HG02981 (cell line): ENCODE data around the gene DAPK1.
"Not testable (repeated sequence)": the region's sequence is repeated elsewhere in the genome, so short reads cannot be mapped to it uniquely, and the experiment has no call there.

ENCODE experiments used
- ATAC-seq: cut with Tn5 transposase; IDR thresholded peaks from one replicate; pipeline ENCODE4 v1.9.1; 2021; ENCODE audit warnings: mild to moderate bottlenecking, moderate library complexity; ENCODE audit not compliant: unreplicated experiment

DAPK1 gene

DNA sequence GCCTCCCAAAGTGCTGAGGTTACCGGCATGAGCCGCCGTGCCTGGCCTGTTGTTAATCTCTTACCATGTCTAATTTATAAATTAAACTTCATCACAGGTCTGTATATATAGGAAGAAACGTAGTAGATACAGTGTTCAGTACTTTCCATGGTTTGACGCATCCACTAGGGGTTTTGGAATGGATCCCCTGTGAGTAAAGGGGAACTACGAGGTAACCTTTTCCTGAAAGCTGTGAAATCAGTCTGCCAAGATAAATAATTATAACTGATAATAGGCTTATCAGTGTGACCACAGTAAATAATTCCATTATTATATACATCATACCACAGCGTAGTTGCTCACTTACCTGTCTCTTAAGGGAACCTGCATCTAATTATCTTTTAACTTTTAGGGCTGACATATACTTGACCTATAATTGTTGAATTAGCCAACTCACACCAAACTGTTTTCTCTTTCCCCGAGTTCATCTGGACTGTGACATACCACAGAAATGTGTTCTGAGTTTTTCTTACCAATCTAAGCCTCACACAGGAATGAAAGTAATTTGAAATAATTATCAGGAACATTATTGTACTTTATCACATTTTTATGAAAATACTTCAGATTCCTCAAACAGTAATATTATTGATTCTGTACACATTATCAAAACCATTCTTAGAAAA is 42.9 kb downstream of the DAPK1 start:
- ATAC-seq: no peak

DNA sequence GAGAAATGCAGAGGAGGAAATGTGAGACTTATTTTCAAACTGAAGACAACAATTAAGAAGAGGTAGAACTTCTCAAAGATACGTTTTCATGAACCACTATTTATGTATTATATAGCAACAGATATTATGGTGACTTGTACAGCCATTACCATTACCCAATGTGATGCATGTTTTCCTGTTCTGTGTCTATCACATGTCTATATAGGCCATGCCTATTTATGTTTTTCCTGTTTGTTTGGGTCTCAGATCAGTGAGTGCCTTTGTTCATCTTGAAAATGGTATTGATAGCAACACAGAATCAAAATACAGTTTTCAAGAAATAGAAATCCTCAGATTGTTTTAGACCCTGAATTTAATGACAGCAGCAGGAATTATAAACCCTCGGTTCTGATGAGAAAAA is 44.0 kb downstream of the DAPK1 start:
- ATAC-seq: no peak

DNA sequence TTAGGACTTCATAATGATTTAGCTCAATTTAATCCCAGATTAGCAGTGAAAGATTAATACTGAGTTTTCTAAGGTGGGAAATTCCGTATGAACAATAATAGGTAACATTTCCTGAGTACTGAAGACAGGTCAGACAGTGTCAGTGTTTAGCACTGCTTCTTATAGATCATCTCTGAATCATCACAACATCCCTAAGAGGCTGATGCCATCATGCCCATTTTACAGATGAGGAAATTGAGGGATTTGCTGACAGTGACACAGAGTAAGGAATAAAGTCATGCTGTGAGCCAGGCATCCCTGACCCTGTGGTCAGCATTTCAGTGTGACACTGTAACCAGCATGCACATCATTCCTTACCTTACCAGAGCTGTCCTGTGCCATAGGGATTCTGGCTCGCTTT is 44.5 kb downstream of the DAPK1 start:
- no peak for ATAC-seq

DNA sequence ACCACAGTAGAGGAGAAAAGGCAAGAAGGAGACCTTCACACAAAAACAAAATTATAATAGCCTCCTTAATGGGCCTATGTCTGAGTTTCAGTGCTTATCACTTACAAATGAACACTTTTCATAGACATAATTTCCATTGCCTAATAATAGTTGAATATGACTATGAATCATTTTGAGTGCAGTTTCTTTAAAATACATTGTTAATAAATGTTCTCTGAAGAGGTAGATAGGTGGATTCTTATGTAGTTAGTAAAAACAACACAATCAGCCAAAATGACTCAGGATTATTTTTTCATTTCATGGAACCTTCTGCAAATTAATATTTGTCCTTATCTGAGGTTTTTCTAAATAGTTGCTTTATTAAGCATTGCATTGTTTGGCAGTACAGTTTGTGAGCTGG is 45.6 kb downstream of the DAPK1 start:
- no peak for ATAC-seq

DNA sequence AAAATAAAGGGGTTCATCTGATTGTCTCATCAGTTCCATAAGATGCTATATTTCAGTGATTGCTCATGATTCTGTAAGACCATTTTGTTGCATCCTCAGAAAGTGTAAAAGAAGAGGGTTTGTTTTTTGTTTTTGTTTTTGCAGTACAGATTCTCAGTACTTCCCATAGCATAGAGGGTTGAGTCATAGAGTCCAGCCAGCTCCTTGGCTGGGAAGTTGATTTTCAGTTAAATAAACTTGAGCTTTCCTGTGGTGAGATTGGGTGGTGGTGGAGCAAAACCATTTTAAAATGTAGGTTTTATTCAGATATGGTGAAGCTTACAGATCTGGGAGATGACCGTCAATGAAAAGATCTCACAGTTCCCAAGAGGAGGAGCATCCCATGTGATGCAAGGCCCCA is 48.2 kb downstream of the DAPK1 start:
- ATAC-seq: no peak

DNA sequence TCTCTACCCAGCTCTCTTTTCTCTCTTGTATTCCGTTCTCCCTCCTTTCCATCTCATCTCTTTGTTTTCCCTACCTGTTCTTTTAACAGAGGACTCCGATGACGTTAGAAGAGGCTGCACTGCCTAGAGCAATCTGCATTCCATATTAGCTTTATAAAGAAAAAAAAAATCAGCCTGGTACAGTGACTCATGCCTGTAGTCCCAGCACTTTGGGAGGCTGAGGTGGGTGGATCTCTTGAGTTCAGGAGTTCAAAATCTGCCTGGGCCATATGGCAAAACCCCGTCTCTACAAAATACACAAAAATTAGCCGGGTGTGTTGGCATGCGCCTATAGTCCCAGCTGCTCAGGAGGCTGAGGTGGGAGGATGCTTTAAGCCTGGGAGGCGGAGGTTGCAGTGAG is 49.0 kb downstream of the DAPK1 start:
- ATAC-seq: no peak

DNA sequence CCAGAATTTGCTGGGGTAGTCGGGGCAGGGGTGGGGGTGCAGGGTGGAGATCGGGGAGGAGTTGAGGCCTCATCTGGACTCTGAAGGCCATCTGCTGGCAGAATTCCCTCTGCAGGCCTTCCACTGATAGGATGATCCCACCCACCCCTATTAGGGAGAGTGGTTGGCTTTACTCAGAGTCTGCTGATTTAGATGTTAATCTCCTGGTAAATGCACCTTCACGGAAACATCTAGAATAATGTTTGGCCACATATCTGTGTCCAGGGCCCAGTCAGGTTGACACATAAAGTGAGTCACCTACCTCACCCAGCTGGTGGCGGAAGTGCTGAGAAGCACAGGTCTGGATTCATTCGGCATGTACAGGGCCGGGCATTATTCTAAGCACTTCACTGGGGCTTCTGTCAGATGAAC is 50.0 kb downstream of the DAPK1 start:
- ATAC-seq: no peak

DNA sequence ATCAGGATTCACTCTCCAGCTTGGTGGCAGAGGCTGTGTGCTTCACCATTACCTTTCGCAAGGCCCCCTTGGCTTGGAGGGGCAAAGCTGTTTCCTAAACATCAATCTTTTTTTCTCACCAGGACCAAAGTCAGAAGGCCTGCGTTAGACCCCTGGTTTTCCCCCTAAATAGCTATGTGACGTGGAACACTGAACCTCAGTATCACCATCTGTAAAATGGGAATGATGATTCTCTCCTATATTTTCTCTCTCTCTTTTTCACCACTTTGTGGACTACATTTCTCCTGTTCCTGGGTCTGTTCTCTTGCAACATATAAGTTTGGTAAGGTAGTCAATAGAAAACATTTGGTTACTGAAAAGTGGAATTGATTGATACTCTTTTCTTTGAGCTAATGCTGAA is 50.5 kb downstream of the DAPK1 start:
- no peak for ATAC-seq

DNA sequence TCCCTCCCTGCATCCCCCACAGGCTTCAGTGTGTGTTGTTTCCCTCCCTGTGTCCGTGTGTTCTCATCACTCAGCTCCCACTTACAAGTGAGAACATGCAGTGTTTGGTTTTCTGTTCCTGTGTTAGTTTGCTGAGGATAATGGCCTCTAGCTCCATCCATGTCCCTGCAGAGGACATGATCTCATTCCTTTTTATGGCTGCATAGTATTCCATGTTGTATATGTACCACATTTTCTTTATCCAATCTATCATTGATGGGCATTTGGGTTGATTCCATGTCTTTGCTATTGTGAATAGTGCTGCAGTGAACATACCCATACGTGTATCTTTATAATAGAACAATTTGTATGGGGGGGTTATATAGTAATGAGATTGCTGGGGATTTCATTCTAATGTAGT is 51.4 kb downstream of the DAPK1 start:
- ATAC-seq: not testable (repeated sequence)

DNA sequence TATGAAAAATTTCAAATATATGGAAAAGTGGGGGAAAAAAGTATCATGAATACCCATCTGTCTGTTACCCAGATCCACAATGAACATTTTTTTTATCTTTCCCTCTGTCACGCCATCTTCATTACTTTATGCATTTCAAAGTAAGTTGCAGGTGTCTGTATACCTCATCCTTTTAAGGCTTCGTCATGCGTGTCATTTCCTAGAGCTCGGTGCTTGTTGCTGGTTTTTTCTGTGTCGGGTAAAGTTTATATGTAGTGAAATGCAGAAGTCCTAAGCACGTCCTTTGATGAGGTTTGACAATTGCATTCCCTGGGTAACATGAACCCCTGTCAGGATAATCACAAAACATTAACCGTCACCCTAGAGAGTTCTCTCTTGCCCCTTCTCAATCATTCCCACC is 52.1 kb downstream of the DAPK1 start:
- no peak for ATAC-seq

DNA sequence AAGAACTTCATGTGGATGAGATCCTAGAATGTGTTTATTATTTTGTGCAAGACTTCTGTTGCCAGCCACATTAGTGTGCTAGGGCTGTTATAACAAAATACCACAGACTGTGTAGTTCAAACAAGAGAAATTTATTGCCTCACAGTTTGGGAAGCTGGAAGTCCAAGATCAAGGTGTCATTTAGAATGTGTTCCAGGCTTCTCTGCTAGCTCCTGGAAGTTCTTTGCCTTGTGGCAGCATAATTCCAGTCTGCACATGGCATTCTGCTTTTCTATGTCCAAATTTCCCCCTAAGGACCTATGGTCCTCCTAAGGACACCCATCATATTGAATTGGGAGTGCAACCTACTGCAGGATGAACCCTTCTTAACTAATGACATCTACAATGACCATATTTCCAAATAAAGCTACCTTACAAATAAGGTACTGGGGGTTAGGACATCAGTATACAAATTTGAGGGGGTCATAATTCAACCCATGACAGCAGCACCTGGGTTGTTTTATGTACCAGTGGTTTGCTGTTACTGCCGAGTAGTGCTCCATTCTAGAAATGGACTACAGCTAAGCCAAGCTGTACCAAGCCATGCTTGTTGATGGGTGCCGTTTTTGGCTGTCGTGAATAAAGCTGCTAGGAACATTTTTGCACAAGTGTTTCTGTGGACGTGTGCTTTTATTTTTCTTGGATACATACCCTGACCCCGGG is 52.7 kb downstream of the DAPK1 start:
- ATAC-seq: no peak

DNA sequence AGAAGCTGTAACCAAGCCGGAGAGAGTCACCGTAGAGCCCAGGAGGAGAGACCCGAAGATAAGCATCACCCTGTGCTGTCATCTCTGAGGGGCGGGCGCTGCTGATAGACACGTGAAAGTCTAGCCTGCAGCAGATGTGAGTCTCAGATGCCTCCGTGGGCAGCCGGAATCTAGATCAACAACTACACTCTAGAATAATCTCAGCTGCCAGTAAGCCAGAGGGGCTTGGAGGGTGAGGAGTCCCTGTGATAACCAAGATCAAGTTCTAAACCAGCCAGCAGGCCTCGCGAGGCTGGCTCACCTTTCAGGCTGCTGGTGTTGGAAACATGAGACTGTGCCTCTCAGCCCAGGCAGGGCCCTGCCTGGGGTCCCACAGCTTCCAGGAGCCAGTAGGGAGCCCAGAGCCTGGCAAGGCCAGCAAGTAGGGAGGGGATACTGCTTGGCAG is 54.1 kb downstream of the DAPK1 start:
- no peak for ATAC-seq

DNA sequence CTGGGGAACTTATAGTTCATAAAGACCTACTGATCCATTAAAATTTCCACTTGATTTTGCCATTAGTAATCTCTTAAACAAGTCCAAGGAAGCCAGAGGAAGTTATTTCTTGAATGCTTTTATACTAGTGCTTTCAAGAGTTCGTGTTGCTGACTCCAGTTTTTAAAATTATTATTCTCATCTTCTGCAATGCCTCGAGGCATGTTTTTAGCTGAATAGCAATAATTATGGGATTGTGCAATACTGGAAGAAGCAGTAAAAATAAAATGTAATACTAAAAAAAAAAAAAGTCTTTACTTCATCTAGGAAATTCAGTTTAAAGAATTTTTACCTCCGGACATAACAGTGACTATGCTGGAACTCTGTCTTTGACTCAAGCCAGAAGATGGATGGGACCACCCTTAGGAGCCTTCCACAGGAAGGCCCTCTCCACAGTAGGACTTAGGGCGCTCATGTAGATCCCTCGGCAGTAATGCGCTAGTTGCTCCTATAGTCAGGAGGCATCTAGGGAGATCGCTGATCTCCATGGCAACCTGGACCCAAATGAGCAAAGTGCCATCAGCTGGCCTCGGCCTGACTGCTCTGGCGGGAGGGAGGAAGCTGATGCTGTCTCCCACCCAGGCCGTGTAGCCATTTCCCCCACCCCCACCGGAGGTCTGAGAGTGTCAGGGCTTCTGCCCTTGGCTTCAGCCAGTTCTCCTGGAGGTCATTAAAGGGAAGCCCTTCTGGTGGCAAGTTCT is 56.7 kb downstream of the DAPK1 start:
- no peak for ATAC-seq

DNA sequence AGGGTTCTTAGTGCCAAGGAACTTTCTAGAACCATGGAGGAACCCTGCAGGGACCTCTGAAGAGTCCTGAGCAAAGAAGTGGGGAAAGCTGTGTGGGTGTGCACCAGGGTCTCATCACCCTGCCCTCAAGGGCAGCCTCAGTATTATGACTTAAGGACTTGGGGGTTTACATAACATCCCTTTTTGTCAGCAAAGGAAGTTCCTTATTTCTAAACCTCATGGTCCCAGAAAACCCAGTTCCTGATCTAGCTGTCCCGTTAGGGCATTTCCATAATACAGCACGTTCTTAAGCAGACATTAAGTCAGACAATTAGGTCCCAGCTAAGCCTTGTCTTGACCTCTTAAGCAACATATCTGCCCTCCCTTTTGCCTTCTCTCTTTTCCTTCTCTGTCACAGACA is 57.3 kb downstream of the DAPK1 start:
- no peak for ATAC-seq

DNA sequence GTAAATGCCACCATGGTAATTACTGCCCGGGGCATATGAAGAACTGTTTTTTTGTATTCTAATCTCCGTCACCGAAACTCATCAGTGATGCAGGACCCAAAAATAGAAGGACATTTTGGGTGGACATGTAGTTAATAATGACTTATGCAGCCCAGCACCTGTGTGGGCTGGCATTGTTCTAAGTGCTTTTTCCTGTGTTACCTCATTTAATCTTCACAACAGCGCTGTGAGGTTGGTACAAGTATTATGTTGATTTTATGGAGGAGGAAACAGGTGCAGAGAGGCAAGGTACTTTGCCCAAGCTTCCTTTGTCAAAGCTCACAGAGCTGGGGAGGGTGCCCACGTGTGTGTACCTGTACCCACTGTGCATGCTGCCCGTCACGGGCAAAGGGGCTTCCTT is 58.4 kb downstream of the DAPK1 start:
- no peak for ATAC-seq

DNA sequence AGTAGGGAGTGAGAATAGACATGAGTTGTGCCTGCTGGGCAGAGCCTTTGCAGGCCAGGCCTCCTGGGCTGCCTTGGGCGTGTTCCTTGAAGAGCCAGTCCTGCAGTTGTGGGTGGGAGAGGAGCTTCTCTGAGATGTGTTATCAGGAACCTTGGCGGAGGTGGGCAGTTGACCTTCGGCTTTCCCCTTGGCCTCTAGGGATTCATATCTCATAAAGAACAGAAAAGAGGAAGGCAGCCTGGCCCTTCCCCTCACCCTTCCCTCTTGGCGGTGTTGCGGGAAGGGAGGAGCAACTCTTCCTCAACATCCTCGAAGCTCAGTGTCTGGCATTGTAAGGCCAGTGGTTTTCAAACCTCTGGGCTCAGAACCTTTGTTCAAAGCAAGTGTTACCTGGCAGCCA is 59.2 kb downstream of the DAPK1 start:
- ATAC-seq: no peak

DNA sequence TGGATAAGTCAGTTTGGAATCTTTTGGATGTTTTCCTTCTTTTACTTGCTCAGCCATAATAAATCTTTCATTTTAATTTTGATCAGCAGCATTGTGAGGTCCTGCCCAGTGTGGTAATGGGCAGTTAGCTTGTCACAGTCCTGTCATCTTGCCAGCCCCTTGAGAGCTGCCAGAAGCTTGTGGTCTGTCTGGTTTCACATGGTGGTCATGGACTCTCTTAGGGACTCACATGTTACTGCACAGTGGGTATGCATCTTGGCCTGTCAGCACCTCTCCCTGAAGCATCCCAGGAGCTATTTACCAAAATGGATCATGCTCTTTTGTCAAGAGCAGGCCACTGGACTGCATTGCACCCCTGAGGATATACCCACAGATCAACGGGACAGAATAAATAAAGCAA is 60.3 kb downstream of the DAPK1 start:
- peak; percentile 37 for ATAC-seq

DNA sequence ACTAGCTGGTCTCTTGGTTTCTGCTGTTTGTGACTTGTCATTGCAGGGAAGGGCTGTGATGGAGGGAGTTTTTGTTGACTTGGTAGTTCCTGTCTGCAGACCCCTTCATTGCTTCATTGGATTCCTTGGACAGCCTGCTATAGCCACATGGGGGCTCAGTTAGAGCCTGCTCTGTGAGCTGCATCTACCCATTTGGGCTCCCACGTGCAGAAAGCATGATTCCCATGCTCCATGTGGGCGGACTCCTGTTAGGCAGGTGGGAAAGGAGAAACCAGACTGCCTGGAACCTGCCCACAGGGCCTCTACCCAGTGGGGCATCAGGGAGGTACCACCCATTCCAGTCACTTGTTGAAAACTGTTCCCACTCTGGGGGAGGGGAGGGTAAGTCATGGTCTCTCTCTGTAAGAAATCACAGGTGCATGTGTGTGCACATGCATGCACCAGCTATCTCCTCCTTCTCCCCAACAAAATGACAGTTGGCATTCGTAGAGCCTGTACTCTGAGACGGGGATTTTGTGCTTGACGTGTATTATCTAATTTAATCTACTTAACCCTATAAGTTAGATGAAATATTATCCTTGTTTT is 61.0 kb downstream of the DAPK1 start:
- no peak for ATAC-seq

DNA sequence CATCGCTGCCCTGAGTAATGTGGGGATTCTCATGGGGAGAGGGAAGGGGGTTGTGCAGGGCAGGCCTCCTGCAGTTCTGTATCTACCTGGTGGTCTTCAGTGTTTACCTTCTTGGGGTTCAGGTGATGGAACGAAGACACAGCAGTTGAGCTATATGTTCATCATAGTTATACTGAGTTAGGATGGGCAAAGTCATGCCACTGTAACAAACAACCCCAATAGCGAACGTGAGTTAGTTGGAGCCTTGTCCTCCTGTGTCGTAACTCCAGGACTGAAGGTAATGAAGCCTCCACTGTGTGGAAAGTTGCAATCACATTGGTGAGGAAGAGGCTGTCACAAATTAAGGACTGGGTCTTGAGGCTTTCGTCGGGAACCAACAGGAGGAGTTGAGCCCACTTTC is 64.4 kb downstream of the DAPK1 start:
- ATAC-seq: no peak

DNA sequence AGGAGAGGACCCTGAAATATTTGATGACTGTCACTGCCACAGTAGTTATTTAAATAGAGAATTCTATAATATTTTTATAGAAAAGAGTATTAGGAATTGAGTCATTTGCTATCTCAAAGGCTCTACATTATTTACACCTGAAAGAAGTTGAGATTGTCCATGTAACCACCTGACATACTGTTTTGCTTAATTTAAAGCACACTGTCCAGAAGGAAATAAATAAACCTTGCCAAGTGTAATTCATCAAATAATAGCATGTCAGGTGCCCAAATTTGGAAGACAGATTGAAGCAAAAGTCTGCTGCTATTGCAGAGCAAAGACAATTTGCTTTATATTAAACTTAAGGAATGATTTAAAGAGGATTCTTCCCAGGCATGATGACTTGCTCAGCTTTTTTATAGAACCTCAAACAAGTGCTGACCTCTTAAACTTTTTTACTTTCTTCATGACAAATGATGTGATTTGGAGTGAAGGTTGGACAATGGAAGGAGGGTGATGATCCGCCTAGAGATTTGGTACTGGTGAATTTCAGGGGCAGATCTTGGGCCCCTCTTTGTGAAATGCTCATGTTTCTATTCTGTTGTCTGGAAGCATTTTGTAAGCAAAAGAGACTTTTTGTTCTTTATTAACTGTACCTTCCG is 65.0 kb downstream of the DAPK1 start:
- ATAC-seq: no peak

DNA sequence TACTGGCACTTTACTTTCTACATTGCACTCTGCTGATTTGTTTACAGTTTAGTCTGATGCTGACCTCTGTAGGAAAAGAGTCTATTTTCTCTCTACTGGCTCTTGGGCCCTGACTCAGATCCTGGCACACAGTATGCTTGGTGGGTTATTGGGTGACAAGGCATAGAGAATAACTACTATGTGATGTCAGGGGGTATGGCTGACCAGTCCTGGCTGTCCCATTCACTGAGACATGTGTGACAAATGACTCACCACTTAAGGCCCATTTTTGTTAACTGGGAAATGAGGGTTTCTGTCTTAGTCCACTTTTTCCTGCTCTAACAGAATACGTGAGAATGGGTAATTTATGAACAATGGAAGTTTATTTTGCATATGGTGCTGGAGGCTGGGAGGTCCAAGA is 66.4 kb downstream of the DAPK1 start:
- no peak for ATAC-seq
